Amniotic epithelial cell (primary cell): ENCODE results near the gene SPOCK1.
"Not testable (repeated sequence)": the region's sequence is repeated elsewhere in the genome, so short reads cannot be mapped to it uniquely, and the experiment has no call there.

Experiments used
- DNase-seq: peaks from one replicate; pipeline ENCODE4 v3.0.0-alpha.2; 2010; ENCODE audit warnings: low read depth

SPOCK1 gene

GRCh38 chr5:137263371-137264005, 235.6 kb downstream of the SPOCK1 start:
- DNase-seq = no peak

DNA sequence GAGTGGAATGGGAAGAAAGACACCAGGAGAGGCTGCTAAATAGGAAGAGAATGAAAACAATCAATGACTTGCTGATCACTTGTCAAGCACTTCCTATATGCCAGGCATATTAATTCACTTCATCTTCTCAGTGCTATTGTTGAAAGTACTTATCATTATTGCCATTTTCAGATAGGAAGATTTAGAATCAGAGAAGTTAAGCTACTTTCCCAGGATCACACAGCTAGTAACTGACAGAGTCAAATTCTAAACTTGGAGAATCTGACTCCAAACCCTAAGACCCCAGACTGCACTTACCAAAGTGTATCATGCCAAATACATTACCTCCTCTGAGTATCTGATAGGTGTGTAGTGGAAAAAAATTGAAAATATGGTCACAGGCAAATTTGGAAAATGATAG, 236.3 kb downstream of the SPOCK1 start:
- no peak for DNase-seq

DNA sequence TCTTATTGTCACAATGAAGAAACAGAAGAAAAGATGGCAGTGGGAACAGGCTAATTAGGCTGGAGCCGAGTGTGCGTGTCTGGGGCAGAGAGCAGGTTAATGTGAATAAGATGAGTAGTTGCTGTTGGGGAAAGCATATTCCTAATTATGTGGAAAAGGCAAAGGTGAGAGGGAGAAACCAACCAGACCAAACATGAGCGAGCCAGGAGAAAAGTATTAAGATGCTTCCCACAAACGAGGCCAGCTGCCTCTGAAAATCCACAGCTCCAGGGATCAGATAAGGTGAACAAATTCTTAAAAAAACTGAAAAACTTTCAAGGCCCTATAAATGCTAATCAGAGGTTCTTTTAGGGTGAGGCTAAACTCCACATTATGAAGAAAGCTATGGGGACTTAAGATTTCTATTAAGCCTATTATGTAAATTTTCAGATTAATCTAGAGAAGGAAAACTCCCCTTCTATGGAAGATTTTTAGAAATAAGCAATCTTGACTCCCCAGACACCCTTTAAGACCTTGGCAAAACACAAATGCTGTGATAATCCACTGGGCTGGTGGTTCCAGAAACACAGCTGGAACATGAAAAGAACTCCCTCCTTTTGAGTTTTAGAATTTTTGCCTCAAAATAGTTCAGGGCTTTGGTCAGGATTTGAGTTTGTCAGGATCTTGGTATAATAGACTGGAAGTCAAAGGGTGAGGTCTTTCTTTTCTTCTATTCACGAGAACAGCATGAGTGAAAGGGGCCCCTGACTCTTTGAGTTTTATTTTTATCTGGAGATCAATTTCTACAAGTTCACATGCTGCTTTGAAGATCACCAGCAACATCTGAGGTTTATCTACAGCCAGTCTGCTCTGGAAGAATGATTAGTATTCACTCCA, 238.1 kb downstream of the SPOCK1 start:
- DNase-seq = no peak

GRCh38 chr5:137259115-137259514, 240.0 kb downstream of the SPOCK1 start:
- not testable (repeated sequence) for DNase-seq

- peak; percentile 83 for DNase-seq
Measured at GRCh38 chr5:137254119-137255090, 244.7 kb downstream of the SPOCK1 start.

GRCh38 chr5:137252512-137252911, 246.6 kb downstream of the SPOCK1 start:
- peak; percentile 61 for DNase-seq

- DNase-seq = no peak
Measured at GRCh38 chr5:137250421-137250820, 248.7 kb downstream of the SPOCK1 start.

DNA sequence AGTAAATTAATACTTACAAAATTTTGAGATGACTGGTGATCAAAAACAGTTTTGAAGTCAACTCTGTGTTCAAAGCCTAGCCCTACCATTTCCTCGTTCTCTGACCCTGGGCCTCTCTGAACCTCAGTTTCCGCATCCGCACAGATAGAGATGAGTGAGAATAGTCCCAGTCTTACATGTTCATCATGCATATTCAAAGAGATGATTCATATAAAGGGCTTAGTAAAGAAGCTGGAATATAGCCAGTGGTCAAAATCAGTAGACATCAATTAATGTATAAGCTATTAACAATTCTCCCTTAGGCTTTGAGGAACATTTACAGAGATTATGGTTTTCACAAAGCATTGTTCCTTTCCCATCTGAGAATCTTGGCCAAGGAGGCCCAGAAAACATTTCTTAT, 250.6 kb downstream of the SPOCK1 start:
- DNase-seq = no peak

- DNase-seq = no peak
Measured at GRCh38 chr5:137245438-137245837, 253.7 kb downstream of the SPOCK1 start.

- no peak for DNase-seq
Measured at GRCh38 chr5:137240285-137240684, 258.8 kb downstream of the SPOCK1 start.

- no peak for DNase-seq
Measured at GRCh38 chr5:137236849-137237507, 262.1 kb downstream of the SPOCK1 start.

GRCh38 chr5:137236252-137236651, 262.9 kb downstream of the SPOCK1 start:
- DNase-seq = no peak

- DNase-seq = no peak
Measured at GRCh38 chr5:137234973-137235943, 263.9 kb downstream of the SPOCK1 start.

- DNase-seq = no peak
Measured at GRCh38 chr5:137233726-137234125, 265.4 kb downstream of the SPOCK1 start.

GRCh38 chr5:137233304-137233703, 265.8 kb downstream of the SPOCK1 start:
- not testable (repeated sequence) for DNase-seq

DNA sequence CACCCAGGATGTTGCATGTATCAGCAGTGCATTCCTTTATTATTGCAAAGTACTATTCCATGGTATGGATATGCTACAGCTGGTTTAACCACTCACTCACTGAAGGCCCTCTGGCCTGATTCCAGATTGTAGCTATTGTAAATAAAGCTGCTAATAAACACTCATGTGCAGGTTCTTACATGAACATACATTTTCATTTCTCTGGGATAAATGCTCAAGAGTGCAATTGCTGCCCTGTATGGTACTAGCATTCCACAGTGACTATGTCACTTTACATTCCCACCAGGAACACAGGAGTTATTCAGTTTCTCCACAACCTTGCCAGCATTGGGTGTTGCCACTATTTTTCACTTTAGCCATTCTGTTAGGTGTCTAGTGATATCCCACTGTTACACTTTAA, 267.6 kb downstream of the SPOCK1 start:
- DNase-seq = no peak

GRCh38 chr5:137228816-137229215, 270.3 kb downstream of the SPOCK1 start:
- DNase-seq = no peak

DNA sequence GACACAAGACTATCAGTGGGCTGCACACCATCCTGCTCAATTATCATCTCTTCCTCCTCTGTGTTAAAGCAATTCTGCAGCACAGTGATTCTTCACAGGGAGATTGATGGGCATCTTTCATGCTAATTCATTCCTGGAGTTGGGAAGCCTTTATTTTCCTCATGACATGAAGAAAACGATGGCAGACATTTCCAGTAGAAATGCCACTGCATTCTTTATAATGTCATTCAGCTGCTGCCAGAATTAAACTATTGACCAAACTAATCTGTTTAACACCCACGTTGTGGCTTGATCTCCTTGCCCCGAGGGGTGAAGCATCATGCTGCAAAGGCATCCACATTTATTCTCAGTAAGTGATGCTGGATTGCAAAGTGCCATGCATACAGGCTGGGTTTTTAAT, 273.0 kb downstream of the SPOCK1 start:
- no peak for DNase-seq

GRCh38 chr5:137223324-137224295, 275.5 kb downstream of the SPOCK1 start:
- no peak for DNase-seq
